ENCODE data around the gene PAX6. TPM values are rescaled to one million over a fixed set of nuclear protein-coding genes. Genes with fewer than 3 reads are reported as not detected.

Gene PAX6
- total RNA-seq, 4 donors from 2014 or later = 0.40 to 0.79 (median 0.55) TPM; not detected in 1

- TF ChIP-seq, protein P1, sequence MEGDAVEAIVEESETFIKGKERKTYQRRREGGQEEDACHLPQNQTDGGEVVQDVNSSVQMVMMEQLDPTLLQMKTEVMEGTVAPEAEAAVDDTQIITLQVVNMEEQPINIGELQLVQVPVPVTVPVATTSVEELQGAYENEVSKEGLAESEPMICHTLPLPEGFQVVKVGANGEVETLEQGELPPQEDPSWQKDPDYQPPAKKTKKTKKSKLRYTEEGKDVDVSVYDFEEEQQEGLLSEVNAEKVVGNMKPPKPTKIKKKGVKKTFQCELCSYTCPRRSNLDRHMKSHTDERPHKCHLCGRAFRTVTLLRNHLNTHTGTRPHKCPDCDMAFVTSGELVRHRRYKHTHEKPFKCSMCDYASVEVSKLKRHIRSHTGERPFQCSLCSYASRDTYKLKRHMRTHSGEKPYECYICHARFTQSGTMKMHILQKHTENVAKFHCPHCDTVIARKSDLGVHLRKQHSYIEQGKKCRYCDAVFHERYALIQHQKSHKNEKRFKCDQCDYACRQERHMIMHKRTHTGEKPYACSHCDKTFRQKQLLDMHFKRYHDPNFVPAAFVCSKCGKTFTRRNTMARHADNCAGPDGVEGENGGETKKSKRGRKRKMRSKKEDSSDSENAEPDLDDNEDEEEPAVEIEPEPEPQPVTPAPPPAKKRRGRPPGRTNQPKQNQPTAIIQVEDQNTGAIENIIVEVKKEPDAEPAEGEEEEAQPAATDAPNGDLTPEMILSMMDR (IDR thresholded peaks at IDR 0.05) = no peak
- TF ChIP-seq POLR2A (IDR thresholded peaks at IDR 0.05) (no peak), EP300 (IDR thresholded peaks at IDR 0.05; ENCODE audit: low read depth) (no peak), POLR2AphosphoS5 (IDR thresholded peaks at IDR 0.05) (no peak)
- no peak overlapping the region for H3K4me3 ChIP-seq
- peaks cover 100% of the 10 kb centered on the region for H3K27me3 ChIP-seq
- peaks cover 0 to 11% (median 4%) of the 10 kb centered on the region in 4 donors for H3K4me1 ChIP-seq
- DNase-seq = no peak
- 14 to 22% methylated on average over 9 to 18 of the region's 18 CpGs for WGBS, 2 donors (ENCODE audit: low coverage in 1 of 2)
- no peaks in the 10 kb centered on the region for H3K9me3 ChIP-seq
- in situ Hi-C loops (cut with MboI; ENCODE audit: low pct_ligation_motif_present in 1 of 4, low pct_unique_long_range_greater_than_20kb in 1 of 4, low sequenced_read_pairs in 3 of 4) = no loop called here
- no peak overlapping the region for H3K27ac ChIP-seq
- intact Hi-C loops (cut with DNase I; ENCODE audit: low total_unique reads) = no loop called here
- H3K36me3 ChIP-seq = no peaks in the 10 kb centered on the region
Measured at GRCh38 chr11:31824332-31824878, 13.3 kb upstream of the PAX6 start.

GRCh38 chr11:31823644-31824331 is 12.7 kb upstream of the PAX6 start:
- Histone ChIP-seq H3K36me3 (no peaks in the 10 kb centered on the region), H3K9me3 (no peaks in the 10 kb centered on the region), H3K27ac (no peak overlapping the region), H3K27me3 (peaks cover 100% of the 10 kb centered on the region), H3K4me3 (no peak overlapping the region), H3K4me1 (peaks cover 0 to 11% (median 4%) of the 10 kb centered on the region in 4 donors)
- WGBS, 2 donors (ENCODE audit: low coverage in 1 of 2) = 21 to 23% methylated on average over 3 to 24 of the region's 24 CpGs
- TF ChIP-seq POLR2AphosphoS5 (IDR thresholded peaks at IDR 0.05) (no peak), POLR2A (IDR thresholded peaks at IDR 0.05) (no peak), EP300 (IDR thresholded peaks at IDR 0.05; ENCODE audit: low read depth) (no peak)
- TF ChIP-seq, protein P1 (IDR thresholded peaks at IDR 0.05) = no peak
- in situ Hi-C loops (cut with MboI; ENCODE audit: low pct_ligation_motif_present in 1 of 4, low pct_unique_long_range_greater_than_20kb in 1 of 4, low sequenced_read_pairs in 3 of 4) (no loop called here), intact Hi-C loops (cut with DNase I; ENCODE audit: low total_unique reads) (no loop called here)
- no peak for DNase-seq

- in situ Hi-C loops (cut with MboI; ENCODE audit: low pct_ligation_motif_present in 1 of 4, low pct_unique_long_range_greater_than_20kb in 1 of 4, low sequenced_read_pairs in 3 of 4) (no loop called here), intact Hi-C loops (cut with DNase I; ENCODE audit: low total_unique reads) (no loop called here)
- H3K4me1 ChIP-seq = peaks cover 1 to 14% (median 7%) of the 10 kb centered on the region in 4 donors
- no peaks in the 10 kb centered on the region for H3K9me3 ChIP-seq
- no peak overlapping the region for H3K27ac ChIP-seq
- no peak for DNase-seq
- no peak overlapping the region for H3K4me3 ChIP-seq
- no peak for TF ChIP-seq POLR2A (IDR thresholded peaks at IDR 0.05)
- TF ChIP-seq, protein P1 (IDR thresholded peaks at IDR 0.05) = no peak
- TF ChIP-seq EP300 (IDR thresholded peaks at IDR 0.05; ENCODE audit: low read depth) = no peak
- H3K36me3 ChIP-seq = no peaks in the 10 kb centered on the region
- H3K27me3 ChIP-seq = peaks cover 100% of the 10 kb centered on the region
- 52% methylated on average over 14 of the region's 14 CpGs; no CpG with 5 or more reads in 1 of the 2 donors for WGBS, 2 donors (ENCODE audit: low coverage in 1 of 2)
Measured at GRCh38 chr11:31822927-31823643, 12.0 kb upstream of the PAX6 start.

GRCh38 chr11:31822175-31822926 is 11.2 kb upstream of the PAX6 start:
- Histone ChIP-seq H3K27ac (no peak overlapping the region), H3K9me3 (no peaks in the 10 kb centered on the region), H3K4me1 (peaks cover 8 to 16% (median 13%) of the 10 kb centered on the region in 4 donors), H3K4me3 (no peak overlapping the region), H3K36me3 (no peaks in the 10 kb centered on the region), H3K27me3 (peaks cover 100% of the 10 kb centered on the region)
- no peak for DNase-seq
- intact Hi-C loops (cut with DNase I; ENCODE audit: low total_unique reads) = no loop called here
- TF ChIP-seq EP300 (IDR thresholded peaks at IDR 0.05; ENCODE audit: low read depth) = no peak
- in situ Hi-C loops (cut with MboI; ENCODE audit: low pct_ligation_motif_present in 1 of 4, low pct_unique_long_range_greater_than_20kb in 1 of 4, low sequenced_read_pairs in 3 of 4) = no loop called here
- WGBS, 2 donors (ENCODE audit: low coverage in 1 of 2) = 37 to 44% methylated on average over 9 to 17 of the region's 17 CpGs

Data from transverse colon (tissue), 4 donors.